Measurements from ENCODE around the gene ELMOD3.
"Not testable (repeated sequence)": the region's sequence is repeated elsewhere in the genome, so short reads cannot be mapped to it uniquely, and the experiment has no call there.

Gene ELMOD3

DNA sequence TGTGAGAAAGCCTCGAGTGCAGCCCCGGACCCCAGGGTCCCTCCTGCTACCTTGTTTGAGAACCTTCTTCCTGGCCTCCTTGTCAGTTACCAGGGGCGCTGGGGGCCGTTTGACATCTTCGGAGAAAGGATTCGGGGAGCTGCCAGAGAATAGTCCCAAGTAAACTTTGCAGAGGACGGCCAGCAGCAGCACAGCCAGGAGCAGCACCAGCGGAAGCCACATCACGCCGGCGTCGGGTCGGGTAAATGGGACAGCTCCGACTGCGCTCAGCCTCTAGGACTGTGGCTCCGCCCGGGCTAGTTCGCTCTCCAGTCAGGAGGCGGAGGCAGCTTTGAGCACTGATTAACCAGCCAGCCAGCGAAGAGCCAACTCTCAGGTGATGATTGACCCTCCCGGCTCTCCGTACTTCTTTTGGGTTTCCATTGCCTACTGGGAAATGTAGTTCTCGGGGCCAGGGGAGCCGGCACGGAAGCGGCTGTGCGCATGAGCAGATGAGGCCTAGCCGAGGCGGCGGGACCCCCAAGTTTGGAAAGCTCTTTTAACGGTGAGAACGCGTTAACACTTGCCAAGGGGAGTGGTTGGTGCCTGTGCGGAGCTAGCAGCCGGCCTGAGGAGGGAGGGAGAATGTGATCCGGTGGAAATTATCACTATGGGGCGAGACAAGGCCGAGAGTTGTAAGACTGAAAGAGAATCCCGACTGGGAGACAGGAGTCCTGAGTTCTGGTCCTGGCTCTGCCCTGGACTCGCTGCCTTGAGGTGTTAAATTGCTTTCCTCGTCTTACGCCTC is at the start of gene ELMOD3, which contains the start of gene RETSAT:
ELMOD3 (plus strand) TSS at position 484 of the 787 bp plus-strand sequence. CDS start 2,430 bp downstream, outside the sequence.
RETSAT (minus strand) TSS at position 243 of the 787 bp plus-strand sequence; CDS start at position 222, 21 bp downstream.
- peak; percentile 94 for DNase-seq (ENCODE audit: low read depth)

DNA sequence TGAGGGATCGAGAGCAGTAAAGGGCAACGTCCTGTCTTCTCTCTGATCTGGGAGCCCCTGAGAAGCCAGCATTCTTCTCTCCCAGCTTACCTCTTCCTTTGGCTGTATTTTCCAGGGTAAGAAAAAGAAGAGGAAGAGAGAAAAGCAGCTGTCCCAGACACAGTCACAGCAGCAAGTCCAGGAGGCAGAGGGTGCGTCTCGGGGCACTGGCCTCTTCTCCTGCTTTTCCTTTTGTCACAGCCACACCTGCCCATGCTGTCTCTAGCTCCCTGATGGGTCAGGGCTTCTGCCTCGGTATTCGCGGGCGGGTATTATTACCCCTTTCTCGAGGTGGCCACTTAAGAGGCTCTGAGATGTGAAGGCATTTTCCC is 47.1 kb upstream of the ELMOD3 start:
- DNase-seq (ENCODE audit: low read depth), result no peak

DNA sequence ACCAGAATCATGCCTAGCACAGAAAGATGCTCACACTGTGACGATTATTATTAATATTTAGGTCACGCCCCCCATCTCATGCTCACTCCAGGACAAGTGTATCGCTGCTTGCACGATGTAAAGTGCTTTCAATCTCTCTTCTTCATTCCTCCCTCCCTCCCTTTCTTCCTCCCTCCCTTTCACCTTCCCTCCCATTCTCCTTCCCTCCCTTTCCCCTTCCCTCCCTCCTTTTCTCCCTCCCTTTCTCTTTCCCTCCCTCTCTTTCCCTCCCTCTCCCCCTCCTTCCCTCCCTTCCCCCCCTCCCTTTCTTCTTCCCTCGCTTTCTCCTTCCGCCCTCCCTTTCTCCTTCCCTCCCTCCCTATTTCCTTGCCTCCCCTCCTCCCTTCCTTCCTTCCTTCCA is 46.4 kb upstream of the ELMOD3 start:
- no peak for DNase-seq (ENCODE audit: low read depth)

DNA sequence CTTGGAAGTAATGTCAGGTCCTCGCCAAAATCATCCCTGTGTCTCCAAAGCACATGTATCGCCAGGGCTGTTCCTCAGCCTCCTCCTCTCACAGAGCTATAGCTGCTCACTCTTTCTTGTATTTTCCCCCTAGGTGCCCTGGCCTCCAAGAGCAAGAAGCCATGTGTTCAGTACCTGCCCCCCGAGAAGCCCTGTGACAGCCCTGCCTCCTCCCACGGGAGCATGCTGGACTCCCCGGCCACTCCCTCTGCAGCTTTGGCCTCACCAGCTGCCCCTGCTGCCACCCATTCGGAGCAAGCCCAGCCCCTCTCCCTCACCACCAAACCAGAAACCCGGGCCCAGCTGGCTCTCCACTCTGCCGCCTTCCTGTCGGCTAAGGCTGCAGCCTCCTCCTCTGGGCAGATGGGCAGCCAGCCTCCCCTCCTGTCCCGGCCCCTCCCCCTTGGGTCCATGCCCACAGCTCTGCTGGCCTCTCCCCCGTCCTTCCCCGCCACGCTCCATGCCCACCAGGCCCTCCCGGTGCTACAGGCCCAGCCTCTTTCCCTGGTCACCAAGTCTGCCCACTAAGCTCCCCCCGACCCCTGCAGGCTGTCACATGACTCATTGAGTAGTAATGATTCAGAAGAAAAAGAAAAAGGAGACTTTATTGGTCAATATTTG is 45.5 kb upstream of the ELMOD3 start:
- DNase-seq (ENCODE audit: low read depth), result no peak

DNA sequence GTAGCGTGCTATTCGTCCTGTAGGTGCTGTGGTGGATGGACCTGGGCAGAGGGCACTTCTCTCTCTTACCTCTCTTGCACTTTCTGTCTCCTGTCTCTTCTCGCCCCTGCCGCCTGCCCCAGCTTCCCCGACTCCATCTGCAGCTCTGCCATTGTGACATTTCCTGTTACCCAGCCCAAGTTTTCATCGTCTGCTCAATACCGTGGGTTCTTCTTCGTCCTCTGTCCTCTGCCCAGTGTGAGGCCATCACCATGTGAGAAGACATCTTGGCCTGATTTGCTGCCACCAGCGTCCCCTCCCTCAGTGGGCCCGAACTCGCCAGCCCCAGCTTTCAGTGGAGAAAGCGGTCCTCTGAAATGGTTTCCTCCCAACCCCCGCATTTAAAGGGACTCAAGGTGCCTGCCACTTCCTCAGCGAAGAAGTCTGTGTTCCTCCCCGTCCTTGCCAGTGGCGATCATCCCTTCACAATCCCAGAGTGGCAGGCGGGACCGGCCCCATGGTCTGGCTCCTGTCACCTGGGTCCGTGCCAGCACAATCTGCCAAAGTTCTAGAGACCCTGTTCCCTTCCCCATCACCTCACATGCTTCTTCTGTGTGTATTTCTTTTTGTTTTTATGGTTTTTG is 44.8 kb upstream of the ELMOD3 start:
- DNase-seq (ENCODE audit: low read depth), result no peak

DNA sequence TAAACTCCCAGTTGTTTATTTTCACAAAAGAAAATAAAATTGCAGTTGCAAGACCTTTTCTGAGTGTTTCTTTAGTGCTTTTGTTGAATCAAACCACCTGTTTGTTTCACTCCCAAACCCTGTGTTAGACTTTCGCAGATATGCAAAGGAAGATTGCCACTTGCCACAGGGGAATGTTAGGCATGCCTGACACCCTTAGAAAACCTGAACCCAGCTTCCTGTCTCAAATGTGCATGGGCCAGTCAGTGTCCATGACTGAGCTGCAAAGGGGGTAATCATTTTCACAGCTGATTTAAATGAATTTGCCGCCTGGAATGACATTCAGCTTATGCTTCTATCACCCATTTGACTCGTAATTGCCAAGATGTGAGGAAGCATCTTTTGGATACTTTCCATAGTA is 44.2 kb upstream of the ELMOD3 start:
- no peak for DNase-seq (ENCODE audit: low read depth)

DNA sequence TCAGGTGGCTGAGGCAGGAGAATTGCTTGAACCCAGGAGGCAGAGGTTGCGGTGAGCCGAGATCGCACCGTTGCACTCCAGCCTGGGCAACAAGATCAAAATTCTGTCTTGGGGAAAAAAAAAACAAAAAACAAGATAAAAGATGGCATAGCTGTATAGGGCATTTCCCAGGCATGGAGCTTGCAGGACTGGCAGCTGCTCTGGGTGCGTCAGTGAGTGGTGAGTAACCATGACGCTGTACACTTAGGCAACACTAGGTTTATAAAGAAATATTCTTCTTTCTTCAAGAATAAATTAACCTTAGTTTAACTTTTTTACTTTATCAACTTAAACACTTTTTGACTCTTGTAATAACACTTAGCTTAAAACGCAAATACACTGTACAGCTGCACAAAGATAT is 42.2 kb upstream of the ELMOD3 start:
- no peak for DNase-seq (ENCODE audit: low read depth)

DNA sequence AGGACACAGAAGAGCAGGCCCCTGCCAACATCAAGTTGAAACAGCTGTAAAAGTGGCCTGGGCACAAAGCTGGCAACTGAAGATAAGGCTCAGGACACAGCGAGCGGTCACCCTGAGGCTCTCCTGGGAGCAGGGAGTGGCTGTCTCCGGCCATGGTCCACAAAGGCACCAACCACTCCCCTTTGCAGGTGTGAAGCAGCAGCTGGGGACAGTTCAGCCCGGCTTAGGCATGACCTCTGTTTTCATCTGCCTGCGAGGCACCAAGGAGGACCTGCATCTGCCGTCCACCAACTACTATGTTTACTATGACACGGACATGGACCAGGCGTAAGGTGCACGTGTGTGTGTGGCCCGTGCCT is 39.7 kb upstream of the ELMOD3 start:
- no peak for DNase-seq (ENCODE audit: low read depth)

DNA sequence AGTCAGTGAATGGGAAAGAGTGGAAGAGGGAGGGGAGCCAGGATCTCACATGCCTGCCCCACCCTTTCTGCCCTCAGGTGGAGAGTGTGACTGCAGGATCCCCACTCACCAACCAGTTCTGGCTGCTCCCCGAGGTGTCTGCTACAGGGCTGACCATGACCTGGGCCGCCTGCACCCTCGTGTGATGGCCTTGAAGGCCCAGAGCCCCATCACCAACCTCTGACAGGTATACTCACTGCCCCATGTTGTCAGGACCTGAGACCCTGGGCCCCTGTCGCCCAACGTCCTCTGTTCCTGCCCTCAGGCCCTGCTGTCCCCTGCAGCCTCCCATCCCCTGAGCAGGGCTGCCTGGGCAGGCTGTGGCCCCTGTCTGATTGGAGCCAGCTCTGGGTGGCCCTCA is 38.6 kb upstream of the ELMOD3 start:
- DNase-seq (ENCODE audit: low read depth), result not testable (repeated sequence)

DNA sequence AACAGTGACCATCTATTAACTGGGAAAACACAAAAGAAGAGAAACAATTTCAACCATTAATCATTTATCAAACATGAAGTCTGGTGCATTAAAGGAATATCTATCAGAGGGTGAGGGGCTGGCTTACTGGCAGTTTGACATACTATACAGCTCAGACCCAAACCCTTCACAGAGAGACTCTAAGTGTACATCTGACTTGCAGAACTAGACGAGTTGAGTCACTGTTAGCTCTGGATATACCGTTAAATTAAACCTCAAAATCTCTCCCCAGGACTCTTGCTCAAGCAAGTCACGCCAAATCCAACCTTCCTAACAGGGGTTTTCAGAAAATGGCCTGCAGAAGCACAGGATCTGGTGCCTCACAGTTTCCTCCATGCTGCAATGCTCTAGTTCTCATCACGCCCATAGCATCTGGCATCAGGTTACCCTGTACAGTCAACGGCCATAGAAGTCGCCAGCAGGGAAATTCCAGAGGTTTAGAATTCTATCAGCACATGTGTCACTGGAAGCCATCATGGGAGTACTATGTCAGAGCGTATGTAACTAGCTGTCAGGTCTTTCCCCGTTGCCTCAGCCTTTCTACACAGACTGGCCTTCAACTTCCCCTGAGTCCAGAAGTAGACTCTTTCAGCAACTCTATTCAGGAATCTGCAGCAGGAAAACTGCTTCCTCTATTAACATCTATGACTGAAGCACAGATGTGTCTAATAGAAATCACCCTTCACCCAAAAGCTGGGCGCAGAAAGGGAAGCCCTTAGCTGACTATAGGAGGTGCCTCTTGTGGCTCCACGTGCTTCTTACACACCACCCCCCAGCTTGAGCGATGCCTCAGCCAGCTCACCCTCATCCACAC is 36.1 kb upstream of the ELMOD3 start:
- no peak for DNase-seq (ENCODE audit: low read depth)

DNA sequence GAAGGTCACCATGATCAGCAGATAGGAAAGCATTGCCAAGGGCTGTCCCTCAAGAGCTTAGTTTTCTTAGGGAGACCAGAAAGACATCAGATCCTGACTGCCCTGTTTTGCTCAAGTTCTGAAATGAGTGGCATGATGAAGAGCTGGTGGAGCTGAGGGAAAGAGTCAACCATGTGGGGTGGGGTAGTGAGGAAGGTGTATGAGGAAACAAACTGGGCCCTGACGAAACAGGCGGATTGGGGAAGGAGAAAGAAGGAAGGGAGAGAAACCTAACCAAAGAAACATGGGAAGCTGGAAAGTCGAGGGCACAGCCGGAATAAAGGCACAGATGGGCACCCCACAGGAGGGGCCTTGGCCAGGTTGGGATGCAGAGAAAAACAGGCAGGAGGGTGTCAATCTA is 34.8 kb upstream of the ELMOD3 start:
- DNase-seq (ENCODE audit: low read depth), result no peak

DNA sequence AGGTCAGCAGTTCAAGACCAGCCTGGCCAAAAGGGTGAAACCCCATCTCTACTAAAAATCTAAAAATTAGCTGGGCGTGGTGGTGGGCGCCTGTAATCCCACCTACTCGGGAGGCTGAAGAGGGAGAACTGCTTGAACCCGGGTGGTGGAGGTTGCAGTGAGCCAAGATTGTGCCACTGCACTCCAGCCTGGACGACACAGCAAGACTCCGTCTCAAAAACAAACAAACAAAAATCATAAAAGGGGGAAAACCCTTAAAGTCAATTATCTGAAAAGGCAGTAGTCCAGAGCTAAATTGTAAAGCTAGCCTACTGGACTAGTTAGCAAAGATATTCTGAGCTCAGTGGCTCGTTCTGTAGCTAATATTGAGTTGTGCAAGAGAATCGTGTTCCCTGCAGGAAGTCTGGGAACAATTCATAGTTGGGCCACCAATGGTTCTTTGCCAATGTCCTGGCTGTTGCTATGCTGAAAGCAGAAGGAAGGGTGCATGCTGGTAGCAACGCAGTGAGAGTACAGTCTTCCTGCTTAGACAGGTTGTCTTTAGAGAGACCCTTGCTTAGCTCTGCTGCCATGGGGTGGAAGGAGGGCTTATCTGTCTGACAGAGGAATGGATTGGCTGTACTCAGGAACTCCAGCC is 31.1 kb upstream of the ELMOD3 start:
- DNase-seq (ENCODE audit: low read depth), result no peak

DNA sequence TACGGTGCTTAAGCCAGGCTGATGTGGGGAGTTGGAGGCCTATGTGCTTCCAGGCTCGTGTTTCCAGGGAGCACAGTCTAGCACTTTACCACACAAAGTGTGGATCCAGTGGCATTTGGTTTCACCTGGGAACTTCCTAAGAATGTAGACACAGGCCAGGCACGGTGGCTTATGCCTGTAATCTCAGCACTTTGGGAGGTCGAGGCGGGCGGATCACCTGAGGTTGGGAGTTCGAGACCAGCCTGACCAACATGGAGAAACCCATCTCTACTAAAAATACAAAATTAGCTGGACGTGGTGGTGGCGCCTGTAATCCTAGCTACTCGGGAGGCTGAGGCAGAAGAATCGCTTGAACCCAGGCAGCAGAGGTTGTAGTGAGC is 30.6 kb upstream of the ELMOD3 start:
- DNase-seq (ENCODE audit: low read depth), result not testable (repeated sequence)

DNA sequence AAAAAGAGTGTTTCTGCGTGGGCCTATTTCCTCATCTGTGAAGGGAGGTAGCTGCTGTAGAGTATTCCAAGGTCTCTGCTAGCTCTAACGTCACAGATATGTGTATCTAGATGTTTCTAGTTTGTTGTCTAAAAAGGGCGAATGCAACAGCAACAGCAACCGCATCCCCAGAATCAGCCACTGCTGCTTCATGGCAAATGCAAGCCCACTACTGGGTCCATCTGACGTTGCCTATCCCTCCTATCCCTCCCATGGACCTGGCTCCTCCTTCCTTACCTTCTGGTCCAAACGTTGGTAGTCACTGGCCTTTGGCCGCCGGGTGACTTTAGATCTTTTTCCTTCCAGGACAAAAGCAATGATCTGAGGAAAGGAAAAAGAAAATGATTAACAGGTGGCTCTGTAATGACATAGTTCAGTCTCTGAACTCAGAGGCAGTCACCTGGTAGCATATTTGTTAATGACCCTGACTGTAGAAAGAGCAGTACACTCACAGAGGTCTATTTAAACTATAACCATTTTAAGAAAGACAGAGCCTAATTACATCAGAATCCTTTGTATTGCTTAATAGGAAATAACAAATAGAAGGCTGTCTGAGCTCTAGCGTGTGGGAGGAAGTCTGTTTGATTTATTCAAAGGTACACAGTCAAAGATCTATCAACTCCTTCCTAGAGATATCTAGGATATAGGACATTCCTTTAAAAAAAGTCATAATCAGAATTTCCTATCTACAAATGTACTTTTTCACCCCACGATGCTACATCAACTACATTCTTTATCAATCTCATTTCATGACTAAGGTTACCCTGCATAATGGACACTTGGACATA is 29.7 kb upstream of the ELMOD3 start:
- no peak for DNase-seq (ENCODE audit: low read depth)

DNA sequence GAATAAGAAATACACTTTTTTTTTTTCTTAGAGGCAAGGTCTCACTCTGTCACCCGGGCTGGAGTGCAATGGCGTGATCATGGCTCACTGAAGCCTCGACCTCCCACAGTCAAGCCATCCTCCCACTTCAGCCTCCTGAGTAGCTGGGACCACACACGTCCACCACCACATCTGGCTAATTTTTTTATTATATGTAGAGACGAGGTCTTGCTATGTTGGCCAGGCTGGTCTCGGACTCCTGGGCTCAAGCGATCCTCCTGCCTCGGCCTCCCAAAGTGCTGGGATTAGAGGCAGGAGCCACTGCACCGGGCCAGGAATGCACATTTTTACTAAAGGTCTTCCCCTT is 29.1 kb upstream of the ELMOD3 start:
- no peak for DNase-seq (ENCODE audit: low read depth)

DNA sequence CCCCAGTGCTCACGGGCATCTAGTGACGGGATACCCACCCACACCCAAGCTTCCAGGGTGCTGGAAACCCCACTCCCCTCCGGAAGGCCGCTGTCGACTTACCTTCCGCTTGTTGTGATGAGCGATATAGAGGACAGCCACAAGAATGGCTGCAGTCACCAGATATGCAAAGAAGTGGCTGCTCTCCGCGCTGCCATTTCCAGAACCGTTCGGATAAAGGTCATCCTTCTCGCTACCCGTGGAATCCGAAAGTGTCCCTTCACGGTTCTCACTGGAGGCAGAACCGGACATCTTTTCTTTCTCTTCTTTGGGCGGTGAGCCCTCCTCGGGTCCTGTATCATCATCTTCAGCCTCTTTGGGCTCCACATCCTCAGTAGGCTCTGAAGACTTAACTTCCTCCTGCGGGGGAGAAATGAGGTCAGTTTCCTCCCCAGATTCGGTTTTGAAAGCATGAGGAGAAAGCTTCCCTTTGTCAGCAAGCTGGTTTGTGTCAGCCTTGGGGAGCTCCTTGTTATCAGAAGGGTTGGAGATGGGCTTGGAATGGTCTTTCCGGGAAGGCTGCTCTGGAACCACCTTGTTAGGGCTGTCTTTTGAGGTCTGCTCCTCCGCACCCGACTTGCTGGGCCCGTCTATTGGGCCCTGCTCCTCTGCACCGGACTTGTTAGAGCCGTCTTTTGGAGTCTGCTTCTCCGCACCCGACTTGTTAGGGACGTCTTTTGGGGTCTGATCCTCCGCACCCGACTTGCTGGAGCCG is 28.0 kb upstream of the ELMOD3 start:
- no peak for DNase-seq (ENCODE audit: low read depth)

DNA sequence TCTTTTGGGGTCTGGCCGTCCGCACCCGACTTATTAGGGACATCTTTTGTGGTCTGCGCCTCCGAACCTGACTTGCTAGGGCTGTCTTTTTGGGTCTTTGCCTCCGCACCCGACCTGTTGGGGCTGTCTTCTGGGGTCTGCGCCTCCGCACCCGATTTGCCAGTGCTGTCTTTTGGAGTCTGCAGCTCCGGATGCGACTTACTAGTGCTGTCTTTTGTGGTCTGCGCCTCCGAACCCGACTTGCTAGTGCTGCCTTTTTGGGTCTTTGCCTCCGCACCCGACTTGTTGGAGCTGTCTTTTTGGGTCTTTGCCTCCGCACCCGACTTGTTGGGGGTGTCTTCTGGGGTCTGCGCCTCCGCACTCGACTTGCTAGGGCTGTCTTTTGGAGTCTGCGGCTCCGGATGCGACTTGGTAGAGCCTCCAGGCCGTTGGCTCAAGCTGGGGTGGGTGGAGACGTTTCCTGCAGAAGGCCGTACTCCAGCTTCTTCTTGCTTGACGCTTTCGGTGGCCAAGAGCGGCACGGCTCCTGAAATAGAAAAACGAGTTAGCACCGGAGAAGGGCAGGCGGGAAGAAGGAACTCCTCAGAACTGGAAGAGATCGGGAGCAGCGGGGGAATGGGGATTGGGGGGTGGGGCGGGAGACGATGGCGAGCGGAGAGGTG is 27.3 kb upstream of the ELMOD3 start:
- DNase-seq (ENCODE audit: low read depth), result peak; percentile 35

DNA sequence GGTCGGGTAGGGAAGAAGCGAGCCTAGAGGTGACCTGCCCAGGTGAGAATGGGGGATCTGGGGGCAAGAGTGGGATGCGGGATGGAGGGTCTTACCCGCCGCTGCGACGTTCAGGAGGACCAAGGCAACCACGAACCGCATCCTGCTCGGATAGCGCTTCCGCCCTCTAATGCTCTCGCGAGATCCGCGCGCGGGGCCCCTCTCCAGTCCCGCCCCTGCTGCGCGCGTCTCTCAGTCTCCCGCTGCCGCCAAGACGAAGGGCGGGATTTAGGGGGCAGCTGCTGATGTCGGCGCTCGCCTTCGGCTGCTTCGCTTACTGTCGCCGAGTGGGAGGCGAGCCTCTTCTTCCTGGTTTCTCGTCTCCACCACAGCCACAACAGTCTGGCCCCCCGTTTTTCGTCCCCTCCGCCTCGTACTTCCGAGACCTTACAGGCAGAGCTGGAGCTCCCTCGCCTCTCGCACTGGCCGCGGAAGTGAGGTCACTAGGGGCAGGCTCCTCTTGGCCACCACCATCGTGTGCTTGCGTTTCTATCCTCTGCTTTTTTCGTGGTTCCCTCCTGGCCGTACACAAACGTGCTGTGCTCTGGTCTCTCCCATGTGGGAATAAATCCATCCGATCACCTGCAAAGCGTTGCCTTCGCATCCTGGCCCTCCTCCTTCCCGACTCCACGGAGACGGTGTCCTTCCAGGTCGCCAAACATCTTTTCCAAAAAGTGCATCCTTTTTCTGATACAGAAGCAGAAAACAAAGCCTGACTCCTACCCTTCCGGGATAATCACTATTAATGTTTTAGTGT is 26.5 kb upstream of the ELMOD3 start, which contains the start of gene TGOLN2:
TGOLN2 (minus strand) TSS at position 168 of the 796 bp plus-strand sequence; CDS start at position 141, 27 bp downstream.
- peak; percentile 90 for DNase-seq (ENCODE audit: low read depth)

DNA sequence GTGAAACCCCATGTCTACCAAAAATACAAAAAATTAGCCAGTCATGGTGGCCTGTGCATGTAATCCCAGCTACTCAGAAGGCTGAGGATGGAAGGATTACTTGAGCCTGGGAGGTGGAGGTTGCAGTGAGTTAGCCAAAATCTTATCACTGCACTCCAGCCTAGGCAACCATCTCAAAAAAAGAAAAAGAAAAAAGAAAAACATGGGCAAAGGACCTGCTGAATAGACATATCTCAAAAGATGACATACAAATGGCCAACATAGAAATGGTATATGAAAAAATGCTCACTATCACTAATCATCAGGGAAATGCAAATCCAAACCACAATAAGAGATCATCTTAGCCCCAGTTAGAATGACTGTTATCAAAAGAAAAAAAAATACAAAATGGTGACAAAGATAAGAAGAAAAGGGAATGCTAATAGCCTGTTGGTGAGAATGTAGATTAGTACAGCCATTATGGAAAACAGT is 25.4 kb upstream of the ELMOD3 start:
- no peak for DNase-seq (ENCODE audit: low read depth)
